GM12878 (cell line): Measurements from ENCODE around the gene RNASE7. TPM values are rescaled to one million over a fixed set of nuclear protein-coding genes. Genes with fewer than 3 reads are reported as not detected.

Experiments
- ATAC-seq: fragments of 200-7000 bp; cut with Tn5 transposase; 3 replicates; pipeline ENCODE4 v1.9.1; 2020; ENCODE audit warnings: mild to moderate bottlenecking, moderate library complexity
- BruUV-seq: library from RNA; stranded (reverse); fragments of 400-500 nt; replicated peaks from 2 replicates; lab custom pipeline; 2021; lab: Mats Ljungman, UMichigan
- CTCF ChIA-PET: fragments of 300-600 bp; sonication (Branson Sonifier 250); formaldehyde crosslinking; extraction: SDS; loops from one replicate; lab custom pipeline; 2021; ENCODE audit warnings: inconsistent platforms; lab: Yijun Ruan, JAX
- POLR2A ChIA-PET: fragments of 350-600 bp; formaldehyde crosslinking; extraction: SDS; loops from one replicate; lab custom pipeline; 2021; ENCODE audit warnings: inconsistent platforms; lab: Charles Lee
- RAD21 ChIA-PET: fragments of 300-600 bp; sonication (Branson Sonifier 250); formaldehyde crosslinking; loops from one replicate; lab custom pipeline; 2023; ENCODE audit warnings: antibody characterized with exemption; ENCODE audit not compliant: unreplicated experiment; lab: Charles Lee
- SMC1A ChIA-PET: fragments of 300-600 bp; sonication (Branson Sonifier 250); formaldehyde crosslinking; loops from one replicate; lab custom pipeline; 2023; ENCODE audit not compliant: unreplicated experiment, uncharacterized antibody; lab: Charles Lee
- DNase-seq: peaks from one replicate; pipeline ENCODE4 v3.0.0-alpha.2; 2011; ENCODE audit warnings: low read depth, low spot score
- FAIRE-seq: peaks from 3 replicates; lab custom pipeline; 2011; peaks lifted over from hg19 to GRCh38; lab: Jason Lieb, UNC
- H2AFZ ChIP-seq: 2 replicates; pipeline ENCODE4 v1.6.0; 2011; ENCODE audit warnings: low read depth, low read length, control low read depth; ENCODE audit not compliant: control insufficient read depth
- H3K27ac ChIP-seq: 2 replicates; pipeline ENCODE4 v1.5.1; 2011; ENCODE audit warnings: control low read depth; ENCODE audit not compliant: control insufficient read depth, insufficient read depth
- H3K27me3 ChIP-seq, 2 experiments: replicated peaks in 1 of 2; 2 replicates each; pipeline versions ENCODE4 v1.6.0 to v1.6.1; 2011; ENCODE audit warnings: low read length in 1 of 2; ENCODE audit not compliant: control insufficient read depth in 2 of 2, insufficient read depth in 2 of 2
- H3K36me3 ChIP-seq, 2 experiments: 2 replicates each; pipeline ENCODE4 v1.5.1; 2011; ENCODE audit warnings: low read length in 1 of 2; ENCODE audit not compliant: control insufficient read depth in 2 of 2, insufficient read depth in 2 of 2
- H3K4me1 ChIP-seq: 2 replicates; pipeline ENCODE4 v1.6.1; 2011; ENCODE audit warnings: mild to moderate bottlenecking, low read length, moderate library complexity, mixed read lengths; ENCODE audit not compliant: control insufficient read depth, insufficient read depth
- H3K4me2 ChIP-seq: 2 replicates; pipeline ENCODE4 v1.6.0; 2011; ENCODE audit warnings: control low read depth; ENCODE audit not compliant: control insufficient read depth, insufficient read depth
- H3K4me3 ChIP-seq: fragments of 200-600 bp; sonication (generic); 2 replicates; pipeline ENCODE4 v1.5.1; 2016
- H3K79me2 ChIP-seq: 2 replicates; pipeline ENCODE4 v1.6.0; 2011; ENCODE audit warnings: low read length; ENCODE audit not compliant: control insufficient read depth, insufficient read depth
- H3K9ac ChIP-seq: 2 replicates; pipeline ENCODE4 v1.8.0; 2011; ENCODE audit warnings: low read length, control low read depth, mixed read lengths; ENCODE audit not compliant: control insufficient read depth, insufficient read depth
- H3K9me3 ChIP-seq: replicated peaks from 3 replicates; pipeline ENCODE4 v1.5.1; 2011; ENCODE audit warnings: mild to moderate bottlenecking, low read length; ENCODE audit not compliant: control insufficient read depth, insufficient read depth
- H4K20me1 ChIP-seq: 2 replicates; pipeline ENCODE4 v1.6.0; 2011; ENCODE audit not compliant: control insufficient read depth, insufficient read depth
- GATAD2B ChIP-seq: fragments of 450-650 bp; conservative IDR thresholded peaks from 2 replicates; pipeline ENCODE4 v1.6.1; 2017; ENCODE audit warnings: low read depth, mild to moderate bottlenecking, moderate library complexity
- SIN3A ChIP-seq: IDR thresholded peaks from 2 replicates; pipeline ENCODE4 v1.6.1; 2012; ENCODE audit warnings: low read depth, low read length, improper control_type of control experiment
- TAF1 ChIP-seq: IDR thresholded peaks from 2 replicates; pipeline ENCODE4 v1.6.1; 2011; ENCODE audit warnings: mild to moderate bottlenecking, low read depth, low read length, borderline replicate concordance
- TARDBP ChIP-seq: IDR thresholded peaks from 2 replicates; pipeline ENCODE4 v1.6.1; 2016; ENCODE audit warnings: borderline replicate concordance
- WGBS: methylation state at CpG from one replicate; pipeline ENCODE4 v1.1.6; 2016; ENCODE audit warnings: low lambda C conversion rate; ENCODE audit not compliant: insufficient replicate concordance, insufficient coverage; ENCODE audit errors: missing lambda C conversion rate; 5-methylcytosine and 5-hydroxymethylcytosine counted together
- in situ Hi-C: fragments of 300-500 bp; cut with MboI; formaldehyde crosslinking; loops from 9 replicates; pipeline ENCODE4 v1.14.3; 2018; ENCODE audit warnings: mixed read lengths
- intact Hi-C: fragments of 100-400 bp; cut with micrococcal nuclease; formaldehyde crosslinking; loops from one replicate; pipeline ENCODE4 v1.14.2; 2022; ENCODE audit not compliant: unreplicated experiment
- polyA plus RNA-seq, 11 experiments: library from polyadenylated mRNA; depleted of rRNA in 4 of 11; unstranded in 6 of 11; stranded (reverse) in 5 of 11; fragments of >200 nt; fragmentation: Nextera tagmentation in 4 of 11; fragmentation: Illumina TruSeq in 1 of 11; extraction: Ambion mirVana in 4 of 11; extraction: Trizol in 1 of 11; gene quantifications; 1 replicate in 1 of 11; 2 replicates in 10 of 11; pipeline versions ENCODE4 v1.2.1 to v1.2.3, GENCODE V29; 2011 to 2016; ENCODE audit warnings: inconsistent platforms in 2 of 11, missing spikeins in 2 of 11, low read depth in 1 of 11
- total RNA-seq, 4 experiments: library from RNA; depleted of rRNA in 3 of 4; stranded (reverse); fragments of >200 nt in 3 of 4; fragmentation: Illumina TruSeq in 1 of 4; extraction: Trizol in 1 of 4; gene quantifications; 2 replicates each; pipeline versions ENCODE4 v1.2.1 to v1.2.3, GENCODE V29; 2013 to 2021
- TF ChIP-seq, protein P1 (sequence below): fragments of 450-650 bp; IDR thresholded peaks from 2 replicates; pipeline ENCODE4 v1.6.1; 2017; ENCODE audit warnings: mild to moderate bottlenecking
- TF ChIP-seq, protein P2 (sequence below): IDR thresholded peaks from 2 replicates; pipeline ENCODE4 v1.6.1; 2011; ENCODE audit warnings: low read depth, low read length, improper control_type of control experiment, borderline replicate concordance
- TF ChIP-seq, protein P3 (sequence below): IDR thresholded peaks from 2 replicates; pipeline ENCODE4 v1.6.1; 2012; ENCODE audit warnings: low read depth, low read length, improper control_type of control experiment
- TF ChIP-seq, protein P4 (sequence below): fragments of 450-650 bp; conservative IDR thresholded peaks from 2 replicates; pipeline ENCODE4 v1.6.1; 2017; ENCODE audit warnings: mild to moderate bottlenecking, moderate library complexity
- TF ChIP-seq, protein P5 (sequence below): fragments of 450-650 bp; IDR thresholded peaks from 2 replicates; pipeline ENCODE4 v1.6.1; 2017; ENCODE audit warnings: mild to moderate bottlenecking, moderate library complexity
- TF ChIP-seq, protein P6 (sequence below): IDR thresholded peaks from 2 replicates; pipeline ENCODE4 v1.6.1; 2011; ENCODE audit warnings: low read depth, mild to moderate bottlenecking, low read length, moderate library complexity, borderline replicate concordance; ENCODE audit errors: extremely low read depth

Gene RNASE7
- total and polyA plus RNA-seq, 10 of the 15 experiments (the other 5 are each of a cell fraction or from before 2014, with no cell fraction given): not detected

DNA sequence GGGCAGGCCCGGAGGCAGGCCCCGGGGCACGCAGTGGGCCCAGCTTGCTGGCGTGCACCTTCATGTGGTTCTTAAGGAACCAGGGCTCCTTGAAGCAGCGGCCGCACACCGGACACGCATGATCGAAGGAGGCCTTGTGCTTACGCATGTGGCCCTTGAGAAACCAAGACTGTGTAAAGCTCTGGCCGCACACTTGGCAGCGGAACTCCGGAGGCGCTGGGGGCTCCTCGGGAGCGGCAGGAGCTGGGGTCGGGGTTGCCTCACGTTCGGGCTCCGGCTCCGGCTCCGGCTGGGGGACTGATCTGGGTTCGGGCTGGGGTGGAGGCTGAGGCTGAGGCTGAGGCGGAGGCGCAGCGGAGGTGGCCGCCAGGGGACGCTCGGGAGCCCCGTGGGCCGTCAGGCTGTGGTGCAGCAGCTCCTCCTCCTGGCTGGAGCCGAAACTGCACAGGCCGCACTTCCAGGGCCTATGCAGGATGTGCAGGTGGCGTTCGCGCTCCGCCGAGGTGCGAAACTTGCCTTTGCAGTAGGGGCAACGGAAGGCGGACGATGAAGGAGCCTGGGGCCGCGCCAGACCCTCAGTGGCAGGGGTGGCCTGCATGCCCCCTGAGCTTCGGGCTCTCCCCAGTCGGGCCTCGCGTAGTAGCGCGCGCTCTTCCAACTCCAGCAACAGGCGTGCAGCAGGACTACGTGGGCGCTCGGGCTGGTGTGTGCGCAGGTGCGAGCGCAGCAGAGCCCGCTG is 50.3 kb downstream of the RNASE7 start:
- no peak overlapping the region for H3K4me3 ChIP-seq
- H3K4me2 ChIP-seq: no peak overlapping the region
- RAD21 ChIA-PET: interaction anchor here (0.7 to 3.2 kb wide), 11 partner anchors 11 to 406 kb away, joined by 3 to 51 read pairs (median 4); partner anchors contain the start of genes ARHGEF40 and TMEM253
- H3K27me3 ChIP-seq: peaks cover 0 to 3% of the 10 kb centered on the region in 2 experiments; a peak in 2 of 4 replicates
- intact Hi-C loops: loop anchor here (1.0 kb wide), 3 partner anchors 15 to 78 kb away; no protein-coding TSS in a partner anchor
- H3K36me3 ChIP-seq: no peaks in the 10 kb centered on the region
- no peaks in the 10 kb centered on the region for H3K4me1 ChIP-seq
- H3K79me2 ChIP-seq: no peaks in the 10 kb centered on the region
- CTCF ChIA-PET: interaction anchor here (0.6 to 6.9 kb wide), 18 partner anchors 8 to 85 kb away, joined by 3 to 194 read pairs (median 6); partner anchors contain the start of genes ARHGEF40, RNASE8 and TMEM253
- in situ Hi-C loops: no loop called here
- no peak overlapping the region for H2AFZ ChIP-seq
- no TSS peak for BruUV-seq
- DNase-seq (no peak), FAIRE-seq (peak; percentile 74), ATAC-seq (peak; percentile 92)
- WGBS: 27% methylated on average over 56 of the region's 59 CpGs
- H3K27ac ChIP-seq: no peak overlapping the region
- H3K9ac ChIP-seq: no peak overlapping the region
- H4K20me1 ChIP-seq: no peaks in the 10 kb centered on the region
- H3K9me3 ChIP-seq: no peaks in the 10 kb centered on the region
- SMC1A ChIA-PET: interaction anchor here (0.9 to 5.9 kb wide), 6 partner anchors 9 to 78 kb away, joined by 5 to 78 read pairs (median 8); partner anchors contain the start of gene TMEM253
- POLR2A ChIA-PET: interaction anchor here (0.7 to 1.9 kb wide), 3 partner anchors 9 to 12 kb away, joined by 3 to 5 read pairs (median 4); no protein-coding TSS in a partner anchor
- TF ChIP-seq, protein P1, sequence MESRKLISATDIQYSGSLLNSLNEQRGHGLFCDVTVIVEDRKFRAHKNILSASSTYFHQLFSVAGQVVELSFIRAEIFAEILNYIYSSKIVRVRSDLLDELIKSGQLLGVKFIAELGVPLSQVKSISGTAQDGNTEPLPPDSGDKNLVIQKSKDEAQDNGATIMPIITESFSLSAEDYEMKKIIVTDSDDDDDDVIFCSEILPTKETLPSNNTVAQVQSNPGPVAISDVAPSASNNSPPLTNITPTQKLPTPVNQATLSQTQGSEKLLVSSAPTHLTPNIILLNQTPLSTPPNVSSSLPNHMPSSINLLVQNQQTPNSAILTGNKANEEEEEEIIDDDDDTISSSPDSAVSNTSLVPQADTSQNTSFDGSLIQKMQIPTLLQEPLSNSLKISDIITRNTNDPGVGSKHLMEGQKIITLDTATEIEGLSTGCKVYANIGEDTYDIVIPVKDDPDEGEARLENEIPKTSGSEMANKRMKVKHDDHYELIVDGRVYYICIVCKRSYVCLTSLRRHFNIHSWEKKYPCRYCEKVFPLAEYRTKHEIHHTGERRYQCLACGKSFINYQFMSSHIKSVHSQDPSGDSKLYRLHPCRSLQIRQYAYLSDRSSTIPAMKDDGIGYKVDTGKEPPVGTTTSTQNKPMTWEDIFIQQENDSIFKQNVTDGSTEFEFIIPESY: peak; percentile 61; the same call in 1 of the 2 replicates
- TF ChIP-seq, protein P2, sequence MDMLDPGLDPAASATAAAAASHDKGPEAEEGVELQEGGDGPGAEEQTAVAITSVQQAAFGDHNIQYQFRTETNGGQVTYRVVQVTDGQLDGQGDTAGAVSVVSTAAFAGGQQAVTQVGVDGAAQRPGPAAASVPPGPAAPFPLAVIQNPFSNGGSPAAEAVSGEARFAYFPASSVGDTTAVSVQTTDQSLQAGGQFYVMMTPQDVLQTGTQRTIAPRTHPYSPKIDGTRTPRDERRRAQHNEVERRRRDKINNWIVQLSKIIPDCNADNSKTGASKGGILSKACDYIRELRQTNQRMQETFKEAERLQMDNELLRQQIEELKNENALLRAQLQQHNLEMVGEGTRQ: no peak
- TF ChIP-seq GATAD2B (peak; percentile 61; the same call in 1 of the 2 replicates), TARDBP (0 out of 2 replicates have a peak, but pooled peaks have one; percentile 57), TAF1 (no peak), SIN3A (no peak)
- TF ChIP-seq, protein P3, sequence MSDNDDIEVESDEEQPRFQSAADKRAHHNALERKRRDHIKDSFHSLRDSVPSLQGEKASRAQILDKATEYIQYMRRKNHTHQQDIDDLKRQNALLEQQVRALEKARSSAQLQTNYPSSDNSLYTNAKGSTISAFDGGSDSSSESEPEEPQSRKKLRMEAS: peak; percentile 31; the same call in 1 of the 2 replicates
- TF ChIP-seq, protein P4, sequence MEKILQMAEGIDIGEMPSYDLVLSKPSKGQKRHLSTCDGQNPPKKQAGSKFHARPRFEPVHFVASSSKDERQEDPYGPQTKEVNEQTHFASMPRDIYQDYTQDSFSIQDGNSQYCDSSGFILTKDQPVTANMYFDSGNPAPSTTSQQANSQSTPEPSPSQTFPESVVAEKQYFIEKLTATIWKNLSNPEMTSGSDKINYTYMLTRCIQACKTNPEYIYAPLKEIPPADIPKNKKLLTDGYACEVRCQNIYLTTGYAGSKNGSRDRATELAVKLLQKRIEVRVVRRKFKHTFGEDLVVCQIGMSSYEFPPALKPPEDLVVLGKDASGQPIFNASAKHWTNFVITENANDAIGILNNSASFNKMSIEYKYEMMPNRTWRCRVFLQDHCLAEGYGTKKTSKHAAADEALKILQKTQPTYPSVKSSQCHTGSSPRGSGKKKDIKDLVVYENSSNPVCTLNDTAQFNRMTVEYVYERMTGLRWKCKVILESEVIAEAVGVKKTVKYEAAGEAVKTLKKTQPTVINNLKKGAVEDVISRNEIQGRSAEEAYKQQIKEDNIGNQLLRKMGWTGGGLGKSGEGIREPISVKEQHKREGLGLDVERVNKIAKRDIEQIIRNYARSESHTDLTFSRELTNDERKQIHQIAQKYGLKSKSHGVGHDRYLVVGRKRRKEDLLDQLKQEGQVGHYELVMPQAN: 0 out of 2 replicates have a peak, but pooled peaks have one; percentile 31
- TF ChIP-seq, protein P5, sequence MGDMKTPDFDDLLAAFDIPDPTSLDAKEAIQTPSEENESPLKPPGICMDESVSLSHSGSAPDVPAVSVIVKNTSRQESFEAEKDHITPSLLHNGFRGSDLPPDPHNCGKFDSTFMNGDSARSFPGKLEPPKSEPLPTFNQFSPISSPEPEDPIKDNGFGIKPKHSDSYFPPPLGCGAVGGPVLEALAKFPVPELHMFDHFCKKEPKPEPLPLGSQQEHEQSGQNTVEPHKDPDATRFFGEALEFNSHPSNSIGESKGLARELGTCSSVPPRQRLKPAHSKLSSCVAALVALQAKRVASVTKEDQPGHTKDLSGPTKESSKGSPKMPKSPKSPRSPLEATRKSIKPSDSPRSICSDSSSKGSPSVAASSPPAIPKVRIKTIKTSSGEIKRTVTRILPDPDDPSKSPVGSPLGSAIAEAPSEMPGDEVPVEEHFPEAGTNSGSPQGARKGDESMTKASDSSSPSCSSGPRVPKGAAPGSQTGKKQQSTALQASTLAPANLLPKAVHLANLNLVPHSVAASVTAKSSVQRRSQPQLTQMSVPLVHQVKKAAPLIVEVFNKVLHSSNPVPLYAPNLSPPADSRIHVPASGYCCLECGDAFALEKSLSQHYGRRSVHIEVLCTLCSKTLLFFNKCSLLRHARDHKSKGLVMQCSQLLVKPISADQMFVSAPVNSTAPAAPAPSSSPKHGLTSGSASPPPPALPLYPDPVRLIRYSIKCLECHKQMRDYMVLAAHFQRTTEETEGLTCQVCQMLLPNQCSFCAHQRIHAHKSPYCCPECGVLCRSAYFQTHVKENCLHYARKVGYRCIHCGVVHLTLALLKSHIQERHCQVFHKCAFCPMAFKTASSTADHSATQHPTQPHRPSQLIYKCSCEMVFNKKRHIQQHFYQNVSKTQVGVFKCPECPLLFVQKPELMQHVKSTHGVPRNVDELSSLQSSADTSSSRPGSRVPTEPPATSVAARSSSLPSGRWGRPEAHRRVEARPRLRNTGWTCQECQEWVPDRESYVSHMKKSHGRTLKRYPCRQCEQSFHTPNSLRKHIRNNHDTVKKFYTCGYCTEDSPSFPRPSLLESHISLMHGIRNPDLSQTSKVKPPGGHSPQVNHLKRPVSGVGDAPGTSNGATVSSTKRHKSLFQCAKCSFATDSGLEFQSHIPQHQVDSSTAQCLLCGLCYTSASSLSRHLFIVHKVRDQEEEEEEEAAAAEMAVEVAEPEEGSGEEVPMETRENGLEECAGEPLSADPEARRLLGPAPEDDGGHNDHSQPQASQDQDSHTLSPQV: peak; percentile 96
- TF ChIP-seq, protein P6, sequence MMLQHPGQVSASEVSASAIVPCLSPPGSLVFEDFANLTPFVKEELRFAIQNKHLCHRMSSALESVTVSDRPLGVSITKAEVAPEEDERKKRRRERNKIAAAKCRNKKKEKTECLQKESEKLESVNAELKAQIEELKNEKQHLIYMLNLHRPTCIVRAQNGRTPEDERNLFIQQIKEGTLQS: peak; percentile 88
